Body of pancreas (tissue), 4 donors: ENCODE data around the gene MLN.

ENCODE experiments used
- CTCF ChIP-seq, 7 experiments: fragments of 450-650 bp in 4 of 7; fragments of 200-600 bp in 3 of 7; sonication (generic) in 3 of 7; IDR thresholded peaks; one replicate each; pipeline ENCODE4 v1.5.1; 2016 to 2019; ENCODE audit warnings: antibody characterized with exemption in 7 of 7
- POLR2A ChIP-seq, 3 donors: fragments of 450-650 bp; IDR thresholded peaks; one replicate each; pipeline ENCODE4 v1.6.1; 2016; ENCODE audit warnings: antibody characterized with exemption in 3 of 3, mild to moderate bottlenecking in 2 of 3

DNA sequence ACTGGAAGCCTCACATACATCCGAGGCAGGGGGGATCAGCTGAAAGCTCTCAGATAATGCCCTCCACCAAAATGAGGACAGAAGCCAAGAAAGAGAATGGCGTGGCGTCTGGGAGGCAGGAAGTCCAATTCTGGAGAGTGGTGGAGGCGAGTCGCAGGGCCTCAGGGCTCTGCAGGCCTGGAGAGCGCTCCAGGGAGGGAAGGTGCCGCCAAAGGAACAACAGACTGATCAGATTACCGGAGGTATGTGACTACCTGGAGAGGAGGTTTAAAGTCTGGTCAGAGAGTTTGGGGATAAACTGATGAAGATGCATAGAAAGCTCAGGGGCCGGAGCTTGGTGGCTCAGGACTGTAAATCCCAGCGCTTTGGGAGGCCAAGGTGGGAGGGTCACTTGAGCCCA, 45.9 kb downstream of the MLN start:
- TF ChIP-seq CTCF (IDR thresholded peaks at IDR 0.05) (no peak), POLR2A (IDR thresholded peaks at IDR 0.05) (no peak)
